ENCODE data around the gene NFATC2IP. TPM values are rescaled to one million over a fixed set of nuclear protein-coding genes. Genes with fewer than 3 reads are reported as not detected.

The NFATC2IP gene
- total and polyA plus RNA-seq, 2 of the 13 experiments (the other 11 are each of a cell fraction or from before 2014, with no cell fraction given): 32.1 to 48.5 TPM

- peak; percentile 23; the same call in 1 of the 2 replicates for TF ChIP-seq GABPA (IDR thresholded peaks at IDR 0.05; ENCODE audit: low read depth, low read length)
- peak; percentile 83 for TF ChIP-seq GABPA (CRISPR knock-in tag; IDR thresholded peaks at IDR 0.05; ENCODE audit: low read depth)
- TF ChIP-seq ZNF234 (CRISPR knock-in tag; conservative IDR thresholded peaks at IDR 0.05): no peak; the same call in 1 of the 2 replicates
- peak; percentile 91; the same call in 1 of the 2 replicates for TF ChIP-seq ZNF556 (CRISPR knock-in tag; IDR thresholded peaks at IDR 0.05; ENCODE audit: borderline replicate concordance)
- peak; percentile 71; the same call in 1 of the 2 replicates for TF ChIP-seq ZBTB39 (CRISPR knock-in tag; IDR thresholded peaks at IDR 0.05)
- no peak for TF ChIP-seq RORA (CRISPR knock-in tag; IDR thresholded peaks at IDR 0.05)
- no peak; the same call in 1 of the 2 replicates for TF ChIP-seq ZNF484 (CRISPR knock-in tag; IDR thresholded peaks at IDR 0.05; ENCODE audit: borderline replicate concordance, low read depth)
- TF ChIP-seq ZNF501 (CRISPR knock-in tag; IDR thresholded peaks at IDR 0.05): peak; percentile 98
- TF ChIP-seq ZNF101 (CRISPR knock-in tag; IDR thresholded peaks at IDR 0.05; ENCODE audit: borderline replicate concordance, low read depth): 0 out of 2 replicates have a peak, but pooled peaks have one; percentile 64
- TF ChIP-seq KLF16 (CRISPR knock-in tag; IDR thresholded peaks at IDR 0.05): peak; percentile 89 to 92; a peak in 3 of 4 replicates
- TF ChIP-seq ZNF558 (CRISPR knock-in tag; IDR thresholded peaks at IDR 0.05; ENCODE audit: borderline replicate concordance): no peak
- peak; percentile 99 for TF ChIP-seq YY1 (IDR thresholded peaks at IDR 0.05; ENCODE audit: insufficient read depth, insufficient replicate concordance, low read depth, low read length)
- TF ChIP-seq CAMTA2 (CRISPR knock-in tag; IDR thresholded peaks at IDR 0.05; ENCODE audit: borderline replicate concordance): peak; percentile 88; the same call in 1 of the 2 replicates
- TF ChIP-seq ATF7 (IDR thresholded peaks at IDR 0.05): no peak
- TF ChIP-seq ATF7 (CRISPR knock-in tag; IDR thresholded peaks at IDR 0.05): peak; percentile 70; the same call in 1 of the 2 replicates
- no peak for TF ChIP-seq FOXA1 (IDR thresholded peaks at IDR 0.05)
- TF ChIP-seq FOXA1 (CRISPR knock-in tag; IDR thresholded peaks at IDR 0.05): peak; percentile 57
- peak; percentile 90 for TF ChIP-seq ZNF547 (CRISPR knock-in tag; IDR thresholded peaks at IDR 0.05)
- peak; percentile 92 for TF ChIP-seq ELF1 (CRISPR knock-in tag; IDR thresholded peaks at IDR 0.05)
- peak; percentile 99 for TF ChIP-seq KDM2A (CRISPR knock-in tag; IDR thresholded peaks at IDR 0.05; ENCODE audit: borderline replicate concordance, low read depth)
- TF ChIP-seq RNF2 (conservative IDR thresholded peaks at IDR 0.05; ENCODE audit: low read depth): peak; percentile 72
- TF ChIP-seq ZNF709 (CRISPR knock-in tag; IDR thresholded peaks at IDR 0.05): peak; percentile 91
- peak; percentile 88 for TF ChIP-seq CREB1 (IDR thresholded peaks at IDR 0.05)
- TF ChIP-seq CREB1 (CRISPR knock-in tag; IDR thresholded peaks at IDR 0.05): no peak
- no peak for TF ChIP-seq EHMT2 (IDR thresholded peaks at IDR 0.05; ENCODE audit: borderline replicate concordance, low read depth, low read length)
- peak; percentile 86 for TF ChIP-seq ZBTB7B (CRISPR knock-in tag; IDR thresholded peaks at IDR 0.05)
- no peak for TF ChIP-seq ZNF496 (CRISPR knock-in tag; IDR thresholded peaks at IDR 0.05; ENCODE audit: insufficient replicate concordance)
- no peak for TF ChIP-seq CENPX (CRISPR knock-in tag; IDR thresholded peaks at IDR 0.05)
- peak; percentile 99 for TF ChIP-seq RAD51 (IDR thresholded peaks at IDR 0.05; ENCODE audit: borderline replicate concordance)
- TF ChIP-seq ZNF605 (CRISPR knock-in tag; IDR thresholded peaks at IDR 0.05): peak; percentile 83
- peak; percentile 82; the same call in 1 of the 2 replicates for TF ChIP-seq ZFYVE20 (CRISPR knock-in tag; IDR thresholded peaks at IDR 0.05; ENCODE audit: borderline replicate concordance, low read depth)
- peak; percentile 96 for TF ChIP-seq TBX2 (CRISPR knock-in tag; IDR thresholded peaks at IDR 0.05; ENCODE audit: borderline replicate concordance)
These were observed 23.9 kb downstream of the NFATC2IP start, which contains the start of gene SPNS1 (continued) for GRCh38 chr16:28974437-28975157.

Data from HepG2 (cell line).